ENCODE results near the gene RHEBL1.

The RHEBL1 gene

DNA sequence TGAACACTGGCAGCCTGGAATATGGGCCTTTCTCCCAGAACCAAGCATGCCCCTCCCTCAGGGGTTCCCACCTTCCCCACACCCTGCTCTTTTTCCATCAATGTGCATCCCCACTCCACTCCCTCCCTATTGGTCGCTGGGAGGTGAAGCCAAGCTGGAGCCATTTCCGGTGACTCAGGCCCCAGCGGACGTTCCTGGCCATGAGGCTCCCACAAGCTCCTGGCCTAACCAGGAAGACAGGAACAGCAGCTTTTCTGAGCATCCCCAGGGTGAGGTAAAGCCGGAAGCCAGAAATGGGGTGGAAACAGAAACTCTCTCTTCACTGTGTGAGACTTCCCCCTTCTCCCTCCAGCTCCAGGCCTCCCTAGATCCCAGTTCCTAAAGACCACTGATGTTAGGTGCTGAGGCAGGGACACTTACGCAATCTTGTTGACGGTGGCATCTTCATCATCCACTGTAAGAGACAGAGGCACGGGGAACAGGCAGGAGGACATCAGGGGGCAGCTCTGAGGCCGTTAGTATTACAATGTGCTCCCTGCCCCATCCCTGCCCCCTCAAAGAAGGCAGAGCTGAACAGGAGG lies 35.8 kb upstream of the RHEBL1 start:
- DNase-seq (ENCODE audit: extremely low spot score): no peak
- ChIA-PET POLR2A (interaction anchor here (0.9 to 2.0 kb wide), 2 partner anchors 26 to 36 kb away, joined by 3 to 9 read pairs; partner anchors contain the start of genes RHEBL1 and TUBA1B), CTCF (interaction anchor here (0.9 to 19.5 kb wide), 10 partner anchors 10 to 130 kb away, joined by 3 to 369 read pairs (median 7); partner anchors contain the start of genes DHH, RHEBL1 and TUBA1B)
- TF ChIP-seq, protein P1, sequence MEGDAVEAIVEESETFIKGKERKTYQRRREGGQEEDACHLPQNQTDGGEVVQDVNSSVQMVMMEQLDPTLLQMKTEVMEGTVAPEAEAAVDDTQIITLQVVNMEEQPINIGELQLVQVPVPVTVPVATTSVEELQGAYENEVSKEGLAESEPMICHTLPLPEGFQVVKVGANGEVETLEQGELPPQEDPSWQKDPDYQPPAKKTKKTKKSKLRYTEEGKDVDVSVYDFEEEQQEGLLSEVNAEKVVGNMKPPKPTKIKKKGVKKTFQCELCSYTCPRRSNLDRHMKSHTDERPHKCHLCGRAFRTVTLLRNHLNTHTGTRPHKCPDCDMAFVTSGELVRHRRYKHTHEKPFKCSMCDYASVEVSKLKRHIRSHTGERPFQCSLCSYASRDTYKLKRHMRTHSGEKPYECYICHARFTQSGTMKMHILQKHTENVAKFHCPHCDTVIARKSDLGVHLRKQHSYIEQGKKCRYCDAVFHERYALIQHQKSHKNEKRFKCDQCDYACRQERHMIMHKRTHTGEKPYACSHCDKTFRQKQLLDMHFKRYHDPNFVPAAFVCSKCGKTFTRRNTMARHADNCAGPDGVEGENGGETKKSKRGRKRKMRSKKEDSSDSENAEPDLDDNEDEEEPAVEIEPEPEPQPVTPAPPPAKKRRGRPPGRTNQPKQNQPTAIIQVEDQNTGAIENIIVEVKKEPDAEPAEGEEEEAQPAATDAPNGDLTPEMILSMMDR (IDR thresholded peaks at IDR 0.05; ENCODE audit: control extremely low read depth, extremely low read depth, low read depth, missing control alignments): no peak

DNA sequence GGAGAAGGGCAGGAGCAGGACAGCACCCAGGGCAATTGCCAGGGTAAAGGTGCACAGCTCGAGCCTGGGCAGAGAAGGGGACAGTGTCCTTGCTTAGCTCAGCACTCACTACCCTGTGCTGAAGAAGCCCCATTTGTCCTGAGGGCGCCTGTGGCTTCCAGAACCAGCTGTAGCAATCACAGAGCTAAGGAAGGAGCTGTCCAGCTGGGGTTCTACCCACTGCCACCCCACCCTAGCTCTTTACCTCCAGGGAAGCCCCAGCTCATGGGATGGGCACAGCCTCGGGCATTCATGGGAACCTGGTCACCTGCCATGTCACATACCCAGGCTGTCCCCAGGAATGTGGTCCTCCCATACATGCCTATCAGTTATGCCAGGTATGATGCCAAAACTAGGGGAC lies 35.0 kb upstream of the RHEBL1 start:
- DNase-seq (ENCODE audit: extremely low spot score): no peak
- CTCF ChIA-PET: interaction anchor here (0.9 to 19.5 kb wide), 10 partner anchors 9 to 131 kb away, joined by 3 to 369 read pairs (median 7); partner anchors contain the start of genes DHH, RHEBL1 and TUBA1B
- POLR2A ChIA-PET: interaction anchor here (2.0 kb wide), 1 partner anchor 26 kb away, joined by 9 read pairs; the partner anchor contains the start of gene TUBA1B
- TF ChIP-seq, protein P1 (IDR thresholded peaks at IDR 0.05; ENCODE audit: control extremely low read depth, extremely low read depth, low read depth, missing control alignments): no peak

DNA sequence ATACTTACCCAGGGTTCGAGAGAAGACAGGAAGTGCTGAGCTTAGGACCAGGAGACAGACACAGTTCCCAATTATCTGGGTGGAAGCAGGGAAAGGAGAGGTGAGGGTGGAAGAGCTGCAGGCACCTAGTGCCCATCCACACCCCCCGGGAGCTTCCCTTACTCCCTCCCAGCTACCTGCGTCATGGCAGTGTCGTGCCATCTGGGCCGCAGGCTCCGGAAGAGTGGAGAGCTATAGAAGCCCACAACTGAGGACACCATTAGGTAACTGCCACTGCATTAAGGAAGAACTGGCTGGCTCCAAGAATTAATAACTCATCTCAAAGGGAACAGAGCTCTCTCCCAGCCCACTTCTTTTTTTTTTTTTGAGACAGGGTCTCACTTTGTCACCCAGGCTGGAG lies 30.6 kb upstream of the RHEBL1 start:
- no peak for DNase-seq (ENCODE audit: extremely low spot score)
- ChIA-PET POLR2A (interaction anchor here (1.4 kb wide), 2 partner anchors 10 to 31 kb away, joined by 4 to 6 read pairs; partner anchors contain the start of genes LMBR1L and TUBA1B), CTCF (interaction anchor here (0.9 to 19.5 kb wide), 13 partner anchors 8 to 135 kb away, joined by 3 to 369 read pairs (median 4); partner anchors contain the start of genes KMT2D, LMBR1L, RHEBL1 and TUBA1B)
- TF ChIP-seq, protein P1 (IDR thresholded peaks at IDR 0.05; ENCODE audit: control extremely low read depth, extremely low read depth, low read depth, missing control alignments): no peak

DNA sequence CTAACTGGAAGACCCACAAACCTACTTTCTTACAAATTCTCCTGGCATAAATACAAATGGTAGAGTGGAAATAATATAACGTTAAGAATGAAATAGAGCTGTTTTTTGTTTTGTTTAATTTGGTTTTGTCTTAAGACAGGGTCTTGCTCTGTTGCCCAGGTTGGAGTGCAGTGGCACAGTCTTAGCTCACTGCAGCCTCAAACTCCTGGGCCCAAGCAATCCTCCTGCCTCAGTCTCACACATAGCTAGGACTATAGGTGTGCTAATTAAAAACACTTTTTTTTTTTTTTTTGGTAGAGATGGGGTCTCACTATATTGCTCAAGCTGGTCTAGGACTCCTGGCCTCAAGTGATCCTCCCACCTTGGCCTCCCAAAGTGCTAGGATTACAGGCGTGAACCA lies 28.9 kb upstream of the RHEBL1 start:
- ChIA-PET POLR2A (interaction anchor here (0.6 to 1.4 kb wide), 4 partner anchors 11 to 32 kb away, joined by 3 to 8 read pairs (median 4); partner anchors contain the start of gene TUBA1B), CTCF (interaction anchor here (0.7 to 19.5 kb wide), 23 partner anchors 9 to 406 kb away, joined by 3 to 369 read pairs (median 7); partner anchors contain the start of genes KMT2D, LMBR1L, RHEBL1 and TUBA1B)
- no peak for DNase-seq (ENCODE audit: extremely low spot score)
- TF ChIP-seq, protein P1 (IDR thresholded peaks at IDR 0.05; ENCODE audit: control extremely low read depth, extremely low read depth, low read depth, missing control alignments): no peak

DNA sequence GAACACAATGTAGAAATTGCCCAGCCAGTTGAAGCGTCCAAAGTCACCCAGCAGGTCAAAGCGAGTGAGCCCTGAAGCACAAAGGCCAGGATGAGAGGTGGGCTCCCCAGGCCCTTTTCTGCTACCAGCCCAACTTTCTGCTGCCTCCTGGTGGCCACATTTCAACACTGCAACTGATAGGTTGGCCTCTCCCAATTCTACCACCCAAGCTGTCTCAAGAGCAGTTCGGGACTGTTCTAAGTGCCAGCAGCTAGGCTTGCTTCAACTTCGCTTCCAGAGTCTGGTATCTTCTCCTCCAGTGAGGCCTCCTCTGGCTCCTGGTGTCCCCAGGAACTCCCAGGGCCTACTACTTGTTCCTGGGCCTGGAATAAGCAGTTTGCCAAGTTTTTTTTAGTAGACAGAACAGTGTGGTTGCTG lies 28.3 kb upstream of the RHEBL1 start:
- TF ChIP-seq, protein P1 (IDR thresholded peaks at IDR 0.05; ENCODE audit: control extremely low read depth, extremely low read depth, low read depth, missing control alignments): peak; percentile 72
- peak; percentile 69 for DNase-seq (ENCODE audit: extremely low spot score)
- ChIA-PET CTCF (interaction anchor here (0.7 to 19.5 kb wide), 22 partner anchors 10 to 407 kb away, joined by 3 to 369 read pairs (median 7); partner anchors contain the start of genes KMT2D, LMBR1L, RHEBL1 and TUBA1B), POLR2A (interaction anchor here (0.8 kb wide), 2 partner anchors 12 to 33 kb away, joined by 5 to 8 read pairs; partner anchors contain the start of gene TUBA1B)

DNA sequence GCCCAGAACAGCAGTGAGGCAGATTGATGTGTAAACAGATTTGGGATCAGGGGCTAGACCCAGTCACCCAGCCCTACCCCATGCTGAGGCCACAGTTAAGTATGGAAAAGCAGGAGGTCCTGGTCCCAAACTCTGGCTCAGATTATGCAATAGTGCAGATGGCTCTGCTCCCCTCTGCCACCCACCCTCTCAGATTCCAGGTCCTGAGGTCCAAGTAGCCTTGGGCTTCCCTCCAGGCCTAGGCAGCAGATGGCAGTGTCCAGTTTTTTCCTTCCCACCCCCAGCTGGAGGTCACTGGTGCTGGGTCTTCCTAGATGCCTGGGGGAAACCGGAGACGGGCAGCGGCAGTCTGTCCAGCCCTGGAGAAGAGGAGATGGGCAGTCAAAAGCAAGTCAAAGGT lies 27.6 kb upstream of the RHEBL1 start:
- TF ChIP-seq, protein P1 (IDR thresholded peaks at IDR 0.05; ENCODE audit: control extremely low read depth, extremely low read depth, low read depth, missing control alignments): no peak
- DNase-seq (ENCODE audit: extremely low spot score): no peak
- ChIA-PET CTCF (interaction anchor here (1.6 to 19.5 kb wide), 10 partner anchors 11 to 101 kb away, joined by 7 to 369 read pairs (median 8); partner anchors contain the start of genes LMBR1L, RHEBL1 and TUBA1B), POLR2A (no interaction called here)

Measured in GM10248 (cell line).